Measurements from ENCODE around the gene EPHB1.

The EPHB1 gene

DNA sequence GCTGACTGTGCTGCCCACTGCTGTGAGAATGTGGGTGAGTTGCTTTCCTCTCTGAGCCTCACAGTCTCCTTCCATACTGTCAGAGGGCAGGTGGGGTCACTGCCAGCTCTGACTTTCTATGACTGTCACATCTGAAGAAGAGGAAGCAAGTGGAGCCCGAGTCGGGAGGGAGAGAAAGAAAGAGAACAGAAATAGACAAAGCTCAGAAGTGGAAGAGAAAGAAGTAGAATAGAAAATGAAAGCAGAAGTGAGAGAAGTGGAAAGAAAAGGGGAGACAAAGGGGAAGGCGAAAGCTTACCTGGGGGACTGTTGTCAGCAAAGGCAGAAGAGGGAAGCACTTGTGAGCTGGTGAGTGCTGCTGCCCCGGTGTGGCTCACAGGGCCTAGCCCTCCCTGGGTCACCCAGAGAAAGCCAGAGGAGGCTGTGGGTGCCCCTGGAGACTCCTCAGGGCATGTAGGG is 57.9 kb downstream of the EPHB1 start:
- peak; percentile 3 for DNase-seq

- DNase-seq: no peak
Measured at GRCh38 chr3:134854254-134854653, 59.2 kb downstream of the EPHB1 start.

- DNase-seq: no peak
Measured at GRCh38 chr3:134857356-134857755, 62.3 kb downstream of the EPHB1 start.

DNA sequence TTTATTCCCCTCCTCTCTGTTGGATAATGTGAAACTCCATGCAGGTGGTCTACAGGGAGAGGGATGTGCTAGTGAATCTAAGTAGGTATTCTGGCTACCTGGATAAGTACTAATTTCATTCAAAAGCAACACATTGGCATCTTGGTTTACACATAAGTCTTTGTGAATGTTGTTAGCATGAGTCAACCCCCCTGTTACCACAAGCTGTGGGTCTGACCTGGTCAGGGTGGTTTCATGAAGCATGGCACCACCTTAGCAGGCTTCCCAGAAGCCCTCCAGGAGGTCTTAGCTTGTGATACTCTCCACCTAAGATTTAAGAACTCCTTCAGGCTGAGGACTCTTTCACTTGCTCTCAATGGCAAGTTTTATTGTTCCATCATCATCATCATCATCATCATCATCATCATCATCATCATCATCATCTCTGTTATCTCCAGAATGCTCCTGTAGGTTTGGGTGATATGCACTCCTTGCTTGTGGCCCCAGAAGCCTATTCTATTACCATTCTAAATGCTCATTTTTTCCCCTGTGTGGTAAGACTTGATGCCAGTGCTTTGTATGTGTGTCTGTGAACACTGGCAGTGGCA is 62.8 kb downstream of the EPHB1 start:
- DNase-seq: no peak

- DNase-seq: no peak
Measured at GRCh38 chr3:134858441-134859035, 63.5 kb downstream of the EPHB1 start.

DNA sequence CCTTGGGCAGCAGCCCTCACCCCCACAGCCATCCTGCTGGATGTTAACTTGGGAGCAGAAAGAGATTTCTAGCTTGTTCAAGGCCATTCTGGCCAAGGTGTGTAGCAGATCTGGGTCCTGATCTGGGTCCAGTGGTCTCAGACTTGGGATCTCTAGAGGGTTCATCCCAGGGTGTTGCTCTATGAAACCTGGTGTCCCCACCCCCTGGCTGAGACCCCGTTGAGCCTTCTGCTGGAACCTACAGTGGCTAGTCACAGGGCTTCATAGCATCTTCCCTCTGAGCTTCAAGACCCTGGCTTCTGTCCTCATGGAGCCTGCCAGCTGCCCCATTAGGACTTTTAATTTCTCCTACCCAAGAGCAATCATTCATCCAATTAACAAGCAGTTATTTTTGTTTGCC is 64.3 kb downstream of the EPHB1 start:
- DNase-seq: no peak

- no peak for DNase-seq
Measured at GRCh38 chr3:134860141-134860540, 65.1 kb downstream of the EPHB1 start.

DNA sequence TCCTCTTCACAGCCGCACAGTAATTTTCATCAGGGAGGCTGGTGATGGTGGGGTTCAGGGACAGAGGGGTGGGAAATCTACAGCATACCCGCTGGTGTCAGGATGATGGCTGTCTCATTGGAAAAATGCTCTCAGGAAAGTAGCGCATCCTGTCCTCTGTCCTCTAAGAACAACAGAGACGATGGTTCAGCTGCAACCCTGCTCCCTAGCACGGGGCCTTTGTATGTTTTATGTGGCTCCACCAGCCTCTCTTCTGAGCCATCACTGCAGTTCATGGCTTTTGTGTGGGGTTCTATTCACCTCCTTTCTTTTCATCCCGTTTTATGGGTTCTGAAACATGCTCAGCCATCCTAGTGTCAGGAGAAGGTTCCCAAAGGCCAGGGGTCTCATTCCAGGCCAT is 68.9 kb downstream of the EPHB1 start:
- no peak for DNase-seq

- DNase-seq: no peak
Measured at GRCh38 chr3:134864636-134865035, 69.6 kb downstream of the EPHB1 start.

DNA sequence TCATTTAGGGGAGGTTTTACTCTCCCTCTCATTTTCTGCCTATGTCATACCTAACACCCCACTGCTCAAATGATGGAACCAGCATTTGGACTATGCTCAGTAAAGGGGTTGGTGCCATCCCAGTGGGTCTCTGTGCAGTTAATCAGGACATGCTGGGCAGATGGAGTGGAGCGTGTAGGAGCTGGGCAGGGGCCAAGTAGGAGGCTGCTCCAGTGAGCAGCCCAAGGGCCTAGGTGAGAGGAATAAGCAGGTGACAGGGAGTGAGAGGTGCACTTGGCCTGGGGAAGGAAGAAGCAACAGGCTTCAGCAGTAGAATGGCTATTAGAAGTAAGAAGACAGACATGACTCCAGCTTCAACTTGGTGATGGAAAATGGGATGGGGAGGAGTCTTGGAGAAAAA is 72.2 kb downstream of the EPHB1 start:
- no peak for DNase-seq

GRCh38 chr3:134869153-134869726 is 74.2 kb downstream of the EPHB1 start:
- no peak for DNase-seq

GRCh38 chr3:134871818-134872217 is 76.8 kb downstream of the EPHB1 start:
- DNase-seq: no peak

- DNase-seq: no peak
Measured at GRCh38 chr3:134872440-134873388, 77.7 kb downstream of the EPHB1 start.

- DNase-seq: no peak
Measured at GRCh38 chr3:134873789-134874188, 78.7 kb downstream of the EPHB1 start.

GRCh38 chr3:134874737-134875413 is 79.8 kb downstream of the EPHB1 start:
- no peak for DNase-seq

GRCh38 chr3:134876836-134877235 is 81.8 kb downstream of the EPHB1 start:
- no peak for DNase-seq

DNA sequence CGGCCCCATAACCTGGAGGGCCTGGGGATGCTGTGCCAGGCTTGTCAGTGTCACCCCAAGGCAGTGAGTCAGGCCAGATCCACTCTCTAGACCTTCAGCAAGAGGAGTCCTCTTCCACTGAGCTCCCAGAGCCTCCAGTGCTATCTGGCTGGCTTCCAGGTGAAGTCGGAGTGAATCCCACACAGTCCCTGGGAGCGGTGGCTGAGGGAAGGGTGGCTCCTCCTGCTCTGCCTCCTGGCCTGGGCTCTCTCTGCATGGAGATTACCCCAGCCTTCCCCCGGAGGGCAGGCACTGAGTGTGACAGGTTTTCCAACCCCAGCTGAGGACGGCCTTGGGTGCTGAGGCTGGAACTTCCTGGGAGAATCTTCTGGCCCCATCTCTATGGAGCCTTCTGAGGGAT is 82.7 kb downstream of the EPHB1 start:
- no peak for DNase-seq

GRCh38 chr3:134879990-134880389 is 84.9 kb downstream of the EPHB1 start:
- DNase-seq: no peak

- DNase-seq: no peak
Measured at GRCh38 chr3:134880431-134880830, 85.4 kb downstream of the EPHB1 start.

- no peak for DNase-seq
Measured at GRCh38 chr3:134881305-134881704, 86.2 kb downstream of the EPHB1 start.

DNA sequence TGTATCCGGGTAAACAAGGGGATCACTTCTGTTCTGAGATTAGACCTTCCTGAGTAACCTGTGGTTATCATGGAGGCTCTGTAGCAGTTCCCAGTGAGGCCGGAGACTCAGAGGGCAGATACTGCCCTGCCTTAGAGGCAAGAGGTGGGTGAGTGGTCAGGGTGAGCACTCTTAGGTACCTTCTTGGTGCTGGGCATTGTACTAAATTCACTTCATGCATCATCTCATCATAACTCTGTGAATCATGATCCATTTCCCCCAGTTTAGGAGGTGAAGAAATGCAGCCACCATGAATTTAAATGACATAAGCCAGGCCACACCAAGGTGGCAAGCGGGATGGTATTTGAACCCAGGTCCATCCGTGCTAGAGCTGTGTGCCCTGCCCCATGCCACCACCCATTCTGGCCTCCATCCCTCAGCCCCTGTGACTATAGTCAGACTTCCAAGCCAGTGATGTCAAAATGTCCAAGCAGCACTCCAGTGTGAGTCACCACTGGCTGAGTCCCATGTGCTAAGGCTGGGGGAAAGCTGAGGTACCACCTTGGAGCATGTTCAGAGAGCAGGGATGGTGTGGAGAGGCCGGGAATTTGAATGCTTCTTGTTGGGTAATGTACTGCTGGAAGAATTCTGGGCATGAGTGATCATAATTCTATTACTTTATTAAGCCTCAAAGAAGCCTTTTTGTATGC is 88.8 kb downstream of the EPHB1 start:
- no peak for DNase-seq

- DNase-seq: no peak
Measured at GRCh38 chr3:134885877-134886621, 91.0 kb downstream of the EPHB1 start.
